Fibroblast of villous mesenchyme (primary cell): ENCODE results near the gene CEP192. TPM values are rescaled to one million over a fixed set of nuclear protein-coding genes. Genes with fewer than 3 reads are reported as not detected.

ENCODE experiments used
- DNase-seq: peaks from one replicate; pipeline ENCODE4 v3.0.0-alpha.2; 2010; ENCODE audit warnings: low read depth
- H3K4me3 ChIP-seq: 2 replicates; pipeline ENCODE4 v1.5.1; 2011; ENCODE audit warnings: low read depth, mild to moderate bottlenecking, low read length
- total RNA-seq: library from RNA; depleted of rRNA; stranded (reverse); fragments of >200 nt; gene quantifications from 2 replicates; pipeline ENCODE4 v1.2.3, GENCODE V29; 2012
- TF ChIP-seq, protein P1 (sequence below): IDR thresholded peaks from 2 replicates; pipeline ENCODE4 v1.5.1; 2012; ENCODE audit warnings: low read depth, mild to moderate bottlenecking, low read length; ENCODE audit not compliant: insufficient read depth

The CEP192 gene
- total RNA-seq, 1 donor, result 40.6 TPM

GRCh38 chr18:13026583-13027270 lies 35.6 kb downstream of the CEP192 start:
- TF ChIP-seq, protein P1, sequence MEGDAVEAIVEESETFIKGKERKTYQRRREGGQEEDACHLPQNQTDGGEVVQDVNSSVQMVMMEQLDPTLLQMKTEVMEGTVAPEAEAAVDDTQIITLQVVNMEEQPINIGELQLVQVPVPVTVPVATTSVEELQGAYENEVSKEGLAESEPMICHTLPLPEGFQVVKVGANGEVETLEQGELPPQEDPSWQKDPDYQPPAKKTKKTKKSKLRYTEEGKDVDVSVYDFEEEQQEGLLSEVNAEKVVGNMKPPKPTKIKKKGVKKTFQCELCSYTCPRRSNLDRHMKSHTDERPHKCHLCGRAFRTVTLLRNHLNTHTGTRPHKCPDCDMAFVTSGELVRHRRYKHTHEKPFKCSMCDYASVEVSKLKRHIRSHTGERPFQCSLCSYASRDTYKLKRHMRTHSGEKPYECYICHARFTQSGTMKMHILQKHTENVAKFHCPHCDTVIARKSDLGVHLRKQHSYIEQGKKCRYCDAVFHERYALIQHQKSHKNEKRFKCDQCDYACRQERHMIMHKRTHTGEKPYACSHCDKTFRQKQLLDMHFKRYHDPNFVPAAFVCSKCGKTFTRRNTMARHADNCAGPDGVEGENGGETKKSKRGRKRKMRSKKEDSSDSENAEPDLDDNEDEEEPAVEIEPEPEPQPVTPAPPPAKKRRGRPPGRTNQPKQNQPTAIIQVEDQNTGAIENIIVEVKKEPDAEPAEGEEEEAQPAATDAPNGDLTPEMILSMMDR, result no peak
- DNase-seq, result peak; percentile 26
- no peak overlapping the region for H3K4me3 ChIP-seq

DNA sequence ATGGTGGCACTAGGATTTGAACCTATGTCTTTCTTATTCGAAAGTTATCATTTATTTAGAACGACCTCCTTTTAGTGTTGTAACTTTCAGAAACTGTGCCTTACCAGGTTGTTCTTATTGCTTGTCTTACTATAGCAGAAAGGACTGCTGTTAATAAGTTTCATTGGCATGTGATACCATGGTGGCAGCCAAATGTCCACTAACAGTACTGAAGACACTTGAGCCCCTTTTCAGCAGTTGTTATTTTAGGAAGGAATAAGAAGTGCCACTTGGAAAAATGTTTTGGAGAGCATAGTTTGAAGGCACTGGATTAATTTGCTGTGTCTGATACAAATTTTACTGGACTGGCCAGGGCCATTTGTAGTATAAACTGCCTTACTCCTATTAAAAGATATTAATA lies 37.7 kb downstream of the CEP192 start:
- TF ChIP-seq, protein P1, result no peak
- no peak overlapping the region for H3K4me3 ChIP-seq
- no peak for DNase-seq

- TF ChIP-seq, protein P1, result no peak
- no peak for DNase-seq
- no peak overlapping the region for H3K4me3 ChIP-seq
These were observed 41.0 kb downstream of the CEP192 start for GRCh38 chr18:13032173-13032572.

DNA sequence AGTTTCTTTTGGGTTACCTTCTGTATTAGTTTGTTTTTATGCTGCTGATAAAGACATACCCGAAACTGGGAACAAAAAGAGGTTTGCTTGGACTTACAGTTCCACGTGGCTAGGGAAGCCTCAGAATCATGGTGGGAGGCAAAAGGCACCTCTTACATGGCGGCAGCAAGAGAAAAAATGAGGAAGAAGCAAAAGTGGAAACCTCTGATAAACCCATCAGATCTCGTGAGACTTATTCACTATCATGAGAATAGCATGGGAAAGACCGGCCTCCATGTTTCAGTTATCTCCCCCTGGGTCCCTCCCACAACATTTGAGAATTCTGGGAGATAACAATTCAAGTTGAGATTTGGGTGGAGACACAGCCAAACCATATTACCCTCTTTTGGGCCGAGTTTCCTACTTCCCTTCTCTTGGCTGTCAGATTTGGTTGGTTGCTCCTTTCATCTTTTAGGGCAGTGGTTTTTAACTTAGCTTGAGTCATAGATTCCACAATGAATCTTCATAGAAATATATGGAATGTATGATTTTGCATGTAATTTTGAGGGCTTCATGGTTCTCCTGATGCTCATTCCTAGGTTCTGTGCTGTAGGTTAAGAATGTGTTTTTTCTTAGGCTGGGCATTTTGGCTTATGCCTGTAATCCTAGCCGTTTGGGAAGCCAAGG lies 44.2 kb downstream of the CEP192 start:
- DNase-seq, result no peak
- TF ChIP-seq, protein P1, result no peak
- H3K4me3 ChIP-seq, result no peak overlapping the region

GRCh38 chr18:13036622-13037320 lies 45.6 kb downstream of the CEP192 start:
- DNase-seq, result peak; percentile 49
- TF ChIP-seq, protein P1, result no peak
- H3K4me3 ChIP-seq, result no peak overlapping the region

DNA sequence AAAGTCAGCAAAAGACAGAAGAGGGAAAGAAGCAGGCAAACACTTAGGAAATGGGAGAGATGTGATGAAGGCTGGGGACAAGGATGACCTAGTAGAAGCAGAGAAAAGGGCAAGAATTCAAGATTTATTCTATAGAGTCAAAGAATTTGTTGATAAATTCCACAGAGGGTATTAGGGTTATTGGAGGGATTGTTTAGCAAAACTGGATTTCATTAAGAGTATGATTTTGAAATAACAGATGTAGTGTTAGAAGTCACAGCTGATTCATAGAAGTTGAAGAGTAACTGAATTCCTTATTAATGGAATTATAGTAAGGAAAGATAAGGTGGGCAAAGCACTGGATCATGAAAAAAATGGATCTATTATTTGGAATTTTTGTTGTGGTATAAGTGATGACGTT lies 48.6 kb downstream of the CEP192 start:
- peak; percentile 13 for DNase-seq
- TF ChIP-seq, protein P1, result no peak
- no peak overlapping the region for H3K4me3 ChIP-seq
